Keratinocyte (primary cell): Measurements from ENCODE around the gene GTF3C1. TPM values are rescaled to one million over a fixed set of nuclear protein-coding genes. Genes with fewer than 3 reads are reported as not detected.

Experiments used
- DNase-seq: peaks from one replicate; pipeline ENCODE4 v3.0.0-alpha.2; 2011; ENCODE audit warnings: low read depth, missing footprints, low spot score
- FAIRE-seq: peaks from 2 replicates; lab custom pipeline; 2011; peaks lifted over from hg19 to GRCh38; lab: Jason Lieb, UNC
- H2AFZ ChIP-seq: 2 replicates; pipeline ENCODE4 v1.6.0; 2012; ENCODE audit warnings: low read length, control low read depth, inconsistent platforms; ENCODE audit not compliant: control insufficient read depth
- H3K27ac ChIP-seq: 2 replicates; pipeline ENCODE4 v1.5.1; 2011; ENCODE audit warnings: low read length; ENCODE audit not compliant: control insufficient read depth, insufficient read depth
- H3K27me3 ChIP-seq: 3 replicates; pipeline ENCODE4 v1.6.0; 2011; ENCODE audit warnings: low read length; ENCODE audit not compliant: control insufficient read depth, insufficient read depth; ENCODE audit errors: extremely low read depth
- H3K36me3 ChIP-seq, 2 experiments: 2 replicates in 1 of 2; 3 replicates in 1 of 2; pipeline ENCODE4 v1.5.1; 2011; ENCODE audit warnings: low read length in 2 of 2, mild to moderate bottlenecking in 1 of 2; ENCODE audit not compliant: control insufficient read depth in 2 of 2, insufficient read depth in 2 of 2; ENCODE audit errors: extremely low read depth in 1 of 2
- H3K4me1 ChIP-seq: 3 replicates; pipeline ENCODE4 v1.5.1; 2011; ENCODE audit warnings: low read length; ENCODE audit not compliant: control insufficient read depth, insufficient read depth; ENCODE audit errors: extremely low read depth
- H3K4me2 ChIP-seq: 3 replicates; pipeline ENCODE4 v1.6.0; 2011; ENCODE audit warnings: low read depth, low read length; ENCODE audit not compliant: control insufficient read depth, insufficient read depth; ENCODE audit errors: extremely low read depth
- H3K4me3 ChIP-seq, 3 experiments: fragments of 200-600 bp in 1 of 3; sonication (generic) in 1 of 3; 2 replicates in 2 of 3; 3 replicates in 1 of 3; pipeline ENCODE4 v1.5.1; 2011 to 2016; ENCODE audit warnings: low read length in 3 of 3, mild to moderate bottlenecking in 3 of 3, control low read depth in 2 of 3, inconsistent platforms in 1 of 3, low read depth in 1 of 3, mixed read lengths in 1 of 3, mixed run types in 1 of 3, moderate library complexity in 1 of 3; ENCODE audit not compliant: control insufficient read depth in 2 of 3, insufficient read depth in 2 of 3; ENCODE audit errors: extremely low read depth in 1 of 3
- H3K79me2 ChIP-seq: 2 replicates; pipeline ENCODE4 v1.6.0; 2012; ENCODE audit warnings: low read length; ENCODE audit not compliant: control insufficient read depth, insufficient read depth
- H3K9ac ChIP-seq: 3 replicates; pipeline ENCODE4 v1.6.0; 2011; ENCODE audit warnings: low read length; ENCODE audit not compliant: control insufficient read depth, insufficient read depth; ENCODE audit errors: extremely low read depth
- H3K9me1 ChIP-seq: 3 replicates; pipeline ENCODE4 v1.6.0; 2011; ENCODE audit warnings: low read length; ENCODE audit not compliant: control insufficient read depth, insufficient read depth; ENCODE audit errors: extremely low read depth
- H3K9me3 ChIP-seq: 2 replicates; pipeline ENCODE4 v1.5.1; 2012; ENCODE audit warnings: low read depth, low read length; ENCODE audit not compliant: control insufficient read depth
- H4K20me1 ChIP-seq: 3 replicates; pipeline ENCODE4 v1.6.0; 2011; ENCODE audit warnings: low read length; ENCODE audit not compliant: control insufficient read depth, insufficient read depth; ENCODE audit errors: extremely low read depth
- CTCF ChIP-seq, 3 experiments: IDR thresholded peaks in 1 of 3; conservative IDR thresholded peaks in 1 of 3; optimal IDR thresholded peaks in 1 of 3; 2 replicates in 2 of 3; 3 replicates in 1 of 3; pipeline versions ENCODE3 to v1.5.1; 2011; ENCODE audit warnings: low read length in 3 of 3, mild to moderate bottlenecking in 3 of 3, moderate library complexity in 2 of 3, control low read depth in 1 of 3, inconsistent platforms in 1 of 3; ENCODE audit not compliant: insufficient read depth in 2 of 3; ENCODE audit errors: extremely low read depth in 1 of 3
- EZH2 ChIP-seq: IDR thresholded peaks from one replicate; pipeline ENCODE4 v1.6.1; 2012; ENCODE audit warnings: inconsistent platforms, mild to moderate bottlenecking, low read length, moderate library complexity
- dilution Hi-C: fragments of 300-500 bp; cut with MboI; formaldehyde crosslinking; loops from one replicate; pipeline ENCODE4 v1.7.0; 2020; ENCODE audit warnings: low sequenced_read_pairs; ENCODE audit not compliant: extremely low pct_ligation_motif_present
- polyA plus RNA-seq, 5 experiments: library from polyadenylated mRNA; depleted of rRNA in 3 of 5; stranded (reverse) in 3 of 5; stranded (forward) in 1 of 5; unstranded in 1 of 5; fragments of >200 nt; gene quantifications; 1 replicate in 1 of 5; 2 replicates in 3 of 5; 3 replicates in 1 of 5; pipeline versions ENCODE4 v1.2.1 to v1.2.3, GENCODE V29; 2011 to 2012; ENCODE audit warnings: missing spikeins in 2 of 5, low read depth in 1 of 5, low replicate concordance in 1 of 5

The GTF3C1 gene
- polyA plus RNA-seq, 1 donor (not counting 4 experiments of a cell fraction or from before 2014, with no cell fraction given), result 23.5 TPM

- no peaks in the 10 kb centered on the region for H4K20me1 ChIP-seq
- H3K9ac ChIP-seq, result no peak overlapping the region
- H3K79me2 ChIP-seq, result no peaks in the 10 kb centered on the region
- no peaks in the 10 kb centered on the region for H3K9me3 ChIP-seq
- no peaks in the 10 kb centered on the region for H3K9me1 ChIP-seq
- no peak overlapping the region for H3K4me3 ChIP-seq
- no peak for FAIRE-seq
- H3K27ac ChIP-seq, result no peak overlapping the region
- H3K4me2 ChIP-seq, result no peak overlapping the region
- no peak for TF ChIP-seq EZH2
- TF ChIP-seq CTCF (optimal IDR thresholded peaks at IDR 0.05 in 1 of 3, IDR thresholded peaks at IDR 0.05 in 1 of 3, conservative IDR thresholded peaks at IDR 0.05 in 1 of 3; ENCODE audit: extremely low read depth in 1 of 3, insufficient read depth in 2 of 3, low read length in 3 of 3), result no peak
- dilution Hi-C loops, result no loop called here
- H3K36me3 ChIP-seq, result peaks cover 45 to 63% of the 10 kb centered on the region in 2 experiments
- DNase-seq, result no peak
- no peaks in the 10 kb centered on the region for H3K27me3 ChIP-seq
- H3K4me1 ChIP-seq, result no peaks in the 10 kb centered on the region
- no peak overlapping the region for H2AFZ ChIP-seq
Observed at GRCh38 chr16:27485811-27486210, 63.9 kb downstream of the GTF3C1 start.

GRCh38 chr16:27485126-27485525 lies 64.6 kb downstream of the GTF3C1 start:
- DNase-seq (no peak), FAIRE-seq (no peak)
- Histone ChIP-seq H3K36me3 (peaks cover 45 to 66% of the 10 kb centered on the region in 2 experiments), H3K27ac (no peak overlapping the region), H3K4me3 (no peak overlapping the region), H2AFZ (no peak overlapping the region), H3K9me1 (no peaks in the 10 kb centered on the region), H3K27me3 (no peaks in the 10 kb centered on the region), H4K20me1 (no peaks in the 10 kb centered on the region), H3K9ac (no peak overlapping the region), H3K4me1 (no peaks in the 10 kb centered on the region), H3K9me3 (no peaks in the 10 kb centered on the region), H3K79me2 (no peaks in the 10 kb centered on the region), H3K4me2 (no peak overlapping the region)
- TF ChIP-seq EZH2, result no peak
- TF ChIP-seq CTCF (optimal IDR thresholded peaks at IDR 0.05 in 1 of 3, IDR thresholded peaks at IDR 0.05 in 1 of 3, conservative IDR thresholded peaks at IDR 0.05 in 1 of 3; ENCODE audit: extremely low read depth in 1 of 3, insufficient read depth in 2 of 3, low read length in 3 of 3), result no peak
- dilution Hi-C loops, result no loop called here
